Upper lobe of right lung (tissue), 1 donor: ENCODE results near the gene PANX3. TPM values are rescaled to one million over a fixed set of nuclear protein-coding genes. Genes with fewer than 3 reads are reported as not detected.

Source experiments
- ATAC-seq: fragments of 200-7000 bp; cut with Tn5 transposase; one replicate; pipeline ENCODE4 v1.9.1; 2020; ENCODE audit warnings: mild to moderate bottlenecking, moderate library complexity
- DNase-seq: peaks from one replicate; pipeline ENCODE4 v3.0.0-alpha.2; 2020
- H3K27ac ChIP-seq: fragments of 200-600 bp; one replicate; pipeline ENCODE4 v1.8.0; 2022
- H3K27me3 ChIP-seq: fragments of 200-600 bp; one replicate; pipeline ENCODE4 v1.8.0; 2022; ENCODE audit warnings: mild to moderate bottlenecking
- H3K36me3 ChIP-seq: fragments of 200-600 bp; one replicate; pipeline ENCODE4 v1.8.0; 2022
- H3K4me1 ChIP-seq: fragments of 200-600 bp; one replicate; pipeline ENCODE4 v1.8.0; 2022
- H3K4me3 ChIP-seq: fragments of 200-600 bp; one replicate; pipeline ENCODE4 v1.8.0; 2022; ENCODE audit warnings: mild to moderate bottlenecking
- H3K9me3 ChIP-seq: fragments of 200-600 bp; one replicate; pipeline ENCODE4 v1.8.0; 2022
- intact Hi-C: fragments of 100-400 bp; cut with DNase I; formaldehyde crosslinking; loops from one replicate; pipeline ENCODE4 v1.11.0; 2022
- long read RNA-seq: library from polyadenylated mRNA; unstranded; transcript quantifications from one replicate; pipeline ENCODE4 v2.0.0, GENCODE V29; 2021
- total RNA-seq: library from RNA; stranded (reverse); fragmentation: NEBNext Ultra II Directional; extraction: Animal tissue kit (Norgen Biotek cat#: 25700); gene quantifications from one replicate; pipeline ENCODE4 v1.2.1, GENCODE V29; 2021
- TF ChIP-seq, protein P1 (sequence below): fragments of 200-600 bp; IDR thresholded peaks from one replicate; pipeline ENCODE4 v1.8.0; 2022; ENCODE audit warnings: antibody characterized with exemption
- donor health status: DM: no; HTN: yes; CAD: no; lungs with severe emphysema.

PANX3 gene, protein sequence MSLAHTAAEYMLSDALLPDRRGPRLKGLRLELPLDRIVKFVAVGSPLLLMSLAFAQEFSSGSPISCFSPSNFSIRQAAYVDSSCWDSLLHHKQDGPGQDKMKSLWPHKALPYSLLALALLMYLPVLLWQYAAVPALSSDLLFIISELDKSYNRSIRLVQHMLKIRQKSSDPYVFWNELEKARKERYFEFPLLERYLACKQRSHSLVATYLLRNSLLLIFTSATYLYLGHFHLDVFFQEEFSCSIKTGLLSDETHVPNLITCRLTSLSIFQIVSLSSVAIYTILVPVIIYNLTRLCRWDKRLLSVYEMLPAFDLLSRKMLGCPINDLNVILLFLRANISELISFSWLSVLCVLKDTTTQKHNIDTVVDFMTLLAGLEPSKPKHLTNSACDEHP
- total RNA-seq = not detected
- long read RNA-seq = 0 reads

DNA sequence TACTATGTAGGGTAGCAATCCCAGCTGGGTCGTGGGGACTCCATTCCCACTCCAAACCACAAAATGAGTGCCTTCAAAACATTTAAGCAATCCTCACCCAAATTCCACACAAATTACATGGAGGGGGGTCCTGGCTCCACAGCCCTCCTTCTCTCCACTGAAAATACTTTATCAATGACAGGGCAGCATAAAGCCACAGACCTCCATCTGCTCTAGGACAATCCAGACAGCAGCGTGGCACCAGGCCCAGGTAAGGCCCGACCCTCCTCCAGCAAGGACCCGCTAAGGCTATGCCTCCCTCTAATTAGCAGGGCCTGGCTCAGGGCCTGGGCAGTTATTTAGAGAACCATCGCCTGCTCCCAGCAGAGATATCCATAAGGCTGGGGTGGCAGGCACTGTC is at the start of gene PANX3:
TSS of gene PANX3 (plus strand) at position 365 of the 400 bp plus-strand sequence. CDS start 129 bp downstream, outside the sequence.
- H3K4me1 ChIP-seq = no peaks in the 10 kb centered on the region
- H3K9me3 ChIP-seq = no peaks in the 10 kb centered on the region
- peaks cover 8% of the 10 kb centered on the region for H3K27me3 ChIP-seq
- no peaks in the 10 kb centered on the region for H3K36me3 ChIP-seq
- no peak for DNase-seq
- H3K27ac ChIP-seq = no peak within 1 kb of the TSS
- ATAC-seq = peak; percentile 16
- TF ChIP-seq, protein P1, sequence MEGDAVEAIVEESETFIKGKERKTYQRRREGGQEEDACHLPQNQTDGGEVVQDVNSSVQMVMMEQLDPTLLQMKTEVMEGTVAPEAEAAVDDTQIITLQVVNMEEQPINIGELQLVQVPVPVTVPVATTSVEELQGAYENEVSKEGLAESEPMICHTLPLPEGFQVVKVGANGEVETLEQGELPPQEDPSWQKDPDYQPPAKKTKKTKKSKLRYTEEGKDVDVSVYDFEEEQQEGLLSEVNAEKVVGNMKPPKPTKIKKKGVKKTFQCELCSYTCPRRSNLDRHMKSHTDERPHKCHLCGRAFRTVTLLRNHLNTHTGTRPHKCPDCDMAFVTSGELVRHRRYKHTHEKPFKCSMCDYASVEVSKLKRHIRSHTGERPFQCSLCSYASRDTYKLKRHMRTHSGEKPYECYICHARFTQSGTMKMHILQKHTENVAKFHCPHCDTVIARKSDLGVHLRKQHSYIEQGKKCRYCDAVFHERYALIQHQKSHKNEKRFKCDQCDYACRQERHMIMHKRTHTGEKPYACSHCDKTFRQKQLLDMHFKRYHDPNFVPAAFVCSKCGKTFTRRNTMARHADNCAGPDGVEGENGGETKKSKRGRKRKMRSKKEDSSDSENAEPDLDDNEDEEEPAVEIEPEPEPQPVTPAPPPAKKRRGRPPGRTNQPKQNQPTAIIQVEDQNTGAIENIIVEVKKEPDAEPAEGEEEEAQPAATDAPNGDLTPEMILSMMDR = no peak
- intact Hi-C loops = no loop called here
- H3K4me3 ChIP-seq = no peak within 1 kb of the TSS

DNA sequence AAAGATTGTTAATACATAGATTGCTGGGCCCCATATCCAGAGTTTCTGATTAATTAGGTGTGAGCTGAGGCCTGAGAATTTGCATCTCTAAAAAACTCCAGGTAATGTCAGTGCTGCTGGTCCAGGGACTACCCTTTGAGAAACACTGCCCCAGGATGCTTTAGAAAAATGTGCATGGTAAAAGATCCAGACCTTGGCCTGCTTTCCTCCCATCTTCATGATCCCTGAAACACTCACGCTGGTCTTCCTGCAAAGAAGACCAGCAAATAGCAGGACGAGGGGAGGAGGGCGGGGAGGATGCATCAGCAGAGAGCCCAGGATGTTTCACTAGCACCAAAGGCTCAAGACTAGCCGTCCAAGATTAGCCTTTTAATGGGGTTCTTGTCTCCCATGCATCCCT is 41.5 kb upstream of the PANX3 start, which contains the start of gene OR8A1:
TSS of gene OR8A1 (plus strand) at position 301 of the 400 bp plus-strand sequence. CDS start 123 bp downstream, outside the sequence.
- no peak within 1 kb of the TSS for H3K27ac ChIP-seq
- ATAC-seq = no peak
- TF ChIP-seq, protein P1 = no peak

DNA sequence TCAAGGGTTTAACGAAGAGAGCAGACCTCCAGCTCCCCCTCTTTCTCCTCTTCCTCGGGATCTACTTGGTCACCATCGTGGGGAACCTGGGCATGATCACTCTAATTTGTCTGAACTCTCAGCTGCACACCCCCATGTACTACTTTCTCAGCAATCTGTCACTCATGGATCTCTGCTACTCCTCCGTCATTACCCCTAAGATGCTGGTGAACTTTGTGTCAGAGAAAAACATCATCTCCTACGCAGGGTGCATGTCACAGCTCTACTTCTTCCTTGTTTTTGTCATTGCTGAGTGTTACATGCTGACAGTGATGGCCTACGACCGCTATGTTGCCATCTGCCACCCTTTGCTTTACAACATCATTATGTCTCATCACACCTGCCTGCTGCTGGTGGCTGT is 41.1 kb upstream of the PANX3 start:
- TF ChIP-seq, protein P1 = no peak
- H3K27me3 ChIP-seq = no peaks in the 10 kb centered on the region
- no peak for DNase-seq
- intact Hi-C loops = no loop called here
- no peak overlapping the region for H3K4me3 ChIP-seq
- no peak overlapping the region for H3K27ac ChIP-seq
- no peak for ATAC-seq
- no peaks in the 10 kb centered on the region for H3K4me1 ChIP-seq
- no peaks in the 10 kb centered on the region for H3K9me3 ChIP-seq
- H3K36me3 ChIP-seq = no peaks in the 10 kb centered on the region

More for the DNA sequence above, 41.5 kb upstream of the PANX3 start, which contains the start of gene OR8A1:
- Histone ChIP-seq H3K27me3 (no peaks in the 10 kb centered on the region), H3K4me1 (no peaks in the 10 kb centered on the region), H3K36me3 (no peaks in the 10 kb centered on the region), H3K9me3 (no peaks in the 10 kb centered on the region), H3K4me3 (no peak within 1 kb of the TSS)
- DNase-seq = no peak
- intact Hi-C loops = no loop called here

DNA sequence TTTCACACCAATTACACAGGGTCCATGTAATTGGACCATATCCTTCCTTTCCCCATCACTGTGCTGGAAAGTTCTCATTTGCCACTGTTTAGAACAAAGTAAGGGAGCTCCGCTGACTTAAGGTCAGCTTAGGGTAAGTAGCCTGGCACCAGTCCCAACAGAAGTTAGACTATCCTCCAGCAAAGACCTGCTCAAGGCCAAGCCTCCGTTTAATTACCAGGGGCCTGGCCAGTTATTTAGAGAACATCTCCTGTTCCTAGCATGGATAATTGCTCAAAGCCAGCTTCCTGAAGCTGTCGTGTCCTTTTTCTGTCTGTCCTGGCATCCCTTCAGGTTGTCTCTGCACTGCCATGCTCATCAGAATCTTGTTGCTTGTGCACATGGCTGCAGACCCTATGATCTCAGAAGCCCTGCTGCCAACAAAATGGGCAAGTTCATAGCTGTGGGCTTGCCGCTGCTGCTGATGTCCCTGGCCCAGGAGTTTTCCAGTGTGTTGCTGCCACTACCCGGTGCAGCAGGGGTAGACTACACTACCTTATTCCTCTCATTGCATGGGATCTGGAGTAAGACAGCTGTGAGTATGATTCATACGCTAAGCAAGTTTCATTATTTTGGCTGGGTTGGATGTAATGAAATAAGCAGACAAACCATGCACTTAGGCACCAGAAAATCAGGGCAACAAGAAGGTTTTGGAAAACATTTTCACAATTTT is 33.4 kb upstream of the PANX3 start:
- Histone ChIP-seq H3K36me3 (no peaks in the 10 kb centered on the region), H3K4me3 (no peak overlapping the region), H3K27me3 (no peaks in the 10 kb centered on the region), H3K9me3 (no peaks in the 10 kb centered on the region), H3K4me1 (no peaks in the 10 kb centered on the region), H3K27ac (no peak overlapping the region)
- ATAC-seq (no peak), DNase-seq (no peak)
- TF ChIP-seq, protein P1 = no peak
- intact Hi-C loops = no loop called here

DNA sequence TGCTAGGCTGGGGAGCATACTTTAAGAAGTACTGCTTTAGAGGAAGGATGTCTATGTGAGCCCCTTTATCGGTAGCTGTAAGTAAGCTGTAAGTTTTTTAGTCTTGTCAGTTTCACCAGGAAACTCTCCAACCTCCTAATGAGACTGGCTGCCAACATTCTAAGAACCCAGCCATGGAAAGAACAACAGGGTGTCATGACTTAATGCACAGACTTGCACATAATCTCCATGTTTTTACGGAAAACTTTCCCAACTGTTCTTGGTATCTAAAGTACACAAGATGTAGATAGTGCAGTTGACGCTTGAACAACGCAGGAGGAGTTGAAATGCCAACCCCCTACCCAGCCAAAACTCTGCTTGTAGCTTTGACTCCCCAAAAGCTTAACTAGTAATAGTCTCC is 32.5 kb upstream of the PANX3 start:
- H3K27ac ChIP-seq = no peak overlapping the region
- intact Hi-C loops = no loop called here
- H3K36me3 ChIP-seq = no peaks in the 10 kb centered on the region
- no peak overlapping the region for H3K4me3 ChIP-seq
- ATAC-seq = no peak
- no peaks in the 10 kb centered on the region for H3K27me3 ChIP-seq
- no peaks in the 10 kb centered on the region for H3K4me1 ChIP-seq
- H3K9me3 ChIP-seq = no peaks in the 10 kb centered on the region
- DNase-seq = no peak
- TF ChIP-seq, protein P1 = no peak
